GM20431 (cell line): Measurements from ENCODE around the gene MISP.

Source experiments
- in situ Hi-C: fragments of 300-500 bp; cut with MseI, MboI; formaldehyde crosslinking; loops from one replicate; pipeline ENCODE4 v1.15.0; 2020; ENCODE audit warnings: low sequenced_read_pairs; ENCODE audit not compliant: unreplicated experiment

MISP gene

GRCh38 chr19:768424-768823 is 17.5 kb downstream of the MISP start:
- in situ Hi-C loops: no loop called here

GRCh38 chr19:769616-770015 is 18.7 kb downstream of the MISP start:
- in situ Hi-C loops: no loop called here

GRCh38 chr19:771332-771785 is 20.4 kb downstream of the MISP start:
- in situ Hi-C loops: no loop called here

- in situ Hi-C loops: no loop called here
Observed at GRCh38 chr19:772063-772462, 21.2 kb downstream of the MISP start.

- in situ Hi-C loops: no loop called here
Observed at GRCh38 chr19:772730-773436, 22.0 kb downstream of the MISP start.

GRCh38 chr19:776549-776948 is 25.6 kb downstream of the MISP start:
- in situ Hi-C loops: no loop called here

GRCh38 chr19:778910-779653 is 28.2 kb downstream of the MISP start:
- in situ Hi-C loops: no loop called here

- in situ Hi-C loops: no loop called here
Observed at GRCh38 chr19:780935-781334, 30.0 kb downstream of the MISP start.

- in situ Hi-C loops: no loop called here
Observed at GRCh38 chr19:781800-782184, 30.9 kb downstream of the MISP start.

- in situ Hi-C loops: no loop called here
Observed at GRCh38 chr19:782185-782877, 31.4 kb downstream of the MISP start.

- in situ Hi-C loops: no loop called here
Observed at GRCh38 chr19:782878-783668, 32.2 kb downstream of the MISP start.

GRCh38 chr19:784541-784940 is 33.6 kb downstream of the MISP start:
- in situ Hi-C loops: no loop called here

GRCh38 chr19:787536-787935 is 36.6 kb downstream of the MISP start:
- in situ Hi-C loops: no loop called here

- in situ Hi-C loops: no loop called here
Observed at GRCh38 chr19:788686-788982, 37.7 kb downstream of the MISP start.

GRCh38 chr19:788983-789700 is 38.2 kb downstream of the MISP start:
- in situ Hi-C loops: no loop called here

- in situ Hi-C loops: no loop called here
Observed at GRCh38 chr19:789701-790060, 38.8 kb downstream of the MISP start.

GRCh38 chr19:791007-791566 is 40.2 kb downstream of the MISP start:
- in situ Hi-C loops: no loop called here

GRCh38 chr19:791567-792305 is 40.8 kb downstream of the MISP start:
- in situ Hi-C loops: no loop called here

- in situ Hi-C loops: no loop called here
Observed at GRCh38 chr19:792306-792885, 41.5 kb downstream of the MISP start.
